HG03442 (cell line): ENCODE data around the gene OR56B4.
"Not testable (repeated sequence)": the region's sequence is repeated elsewhere in the genome, so short reads cannot be mapped to it uniquely, and the experiment has no call there.

ENCODE experiments used
- ATAC-seq: cut with Tn5 transposase; IDR thresholded peaks from one replicate; pipeline ENCODE4 v1.9.1; 2021; ENCODE audit warnings: mild to moderate bottlenecking, moderate library complexity; ENCODE audit not compliant: unreplicated experiment

The OR56B4 gene

GRCh38 chr11:6143737-6144136, 36.3 kb downstream of the OR56B4 start:
- ATAC-seq = not testable (repeated sequence)

- no peak for ATAC-seq
Measured at GRCh38 chr11:6151117-6151516, 43.6 kb downstream of the OR56B4 start.

GRCh38 chr11:6152126-6152525, 44.6 kb downstream of the OR56B4 start:
- no peak for ATAC-seq

- ATAC-seq = no peak
Measured at GRCh38 chr11:6156628-6157359, 49.3 kb downstream of the OR56B4 start.
